A549 treated with DMSO at 1 μM for 4 hours (cell line): Measurements from ENCODE around the gene KRTAP19-8. TPM values are rescaled to one million over a fixed set of nuclear protein-coding genes. Genes with fewer than 3 reads are reported as not detected.

Experiments
- total RNA-seq: library from RNA; stranded (reverse); fragments of 200-300 nt; extraction: Qiagen RNA extraction; gene quantifications from 5 replicates; pipeline ENCODE4 v1.2.3, GENCODE V29; 2022; ENCODE audit warnings: low read depth

The KRTAP19-8 gene, protein sequence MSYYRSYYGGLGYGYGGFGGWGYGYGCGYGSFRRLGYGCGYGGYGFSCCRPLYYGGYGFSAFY
- total RNA-seq: not detected in 5 replicates

DNA sequence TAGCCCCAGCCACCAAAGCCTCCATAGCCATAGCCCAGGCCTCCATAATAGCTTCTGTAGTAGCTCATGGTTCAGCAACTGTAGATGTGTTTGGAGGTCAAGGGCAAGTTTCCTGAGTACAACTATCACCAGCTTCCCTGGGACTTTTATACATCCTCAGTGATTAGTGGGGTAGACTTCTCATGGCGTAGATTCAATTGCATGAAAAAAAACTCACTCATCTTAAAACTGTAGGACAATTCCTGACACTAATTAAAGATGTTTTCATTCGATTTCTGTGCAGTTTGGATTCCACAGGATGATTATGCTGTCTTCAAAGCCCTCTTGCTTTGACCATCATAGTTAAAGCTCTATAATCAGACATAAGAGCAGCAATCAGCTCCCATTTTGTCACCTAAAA lies at the start of gene KRTAP19-8:
Gene KRTAP19-8 (minus strand): TSS at position 101 of the 400 bp plus-strand sequence. CDS start 33 bp downstream, at position 68.

Other genes with a start within 250 kb of the KRTAP19-8 start
- not detected in 5 replicates for gene KRTAP8-1, start 225.2 kb downstream of the KRTAP19-8 start, total RNA-seq
- gene KRTAP7-1, start 208.7 kb downstream of the KRTAP19-8 start, total RNA-seq: not detected in 5 replicates
- gene KRTAP11-1, start 156.9 kb downstream of the KRTAP19-8 start, total RNA-seq: not detected in 5 replicates